NCI-H2107 treated with DMSO at 0.1 percent for 48 hours (cell line): ENCODE data around the gene TBX5.

Experiments used
- DNase-seq: peaks from one replicate; lab custom pipeline; 2025; ENCODE audit not compliant: unreplicated experiment; lab: John Stamatoyannopoulos, UW

The TBX5 gene

DNA sequence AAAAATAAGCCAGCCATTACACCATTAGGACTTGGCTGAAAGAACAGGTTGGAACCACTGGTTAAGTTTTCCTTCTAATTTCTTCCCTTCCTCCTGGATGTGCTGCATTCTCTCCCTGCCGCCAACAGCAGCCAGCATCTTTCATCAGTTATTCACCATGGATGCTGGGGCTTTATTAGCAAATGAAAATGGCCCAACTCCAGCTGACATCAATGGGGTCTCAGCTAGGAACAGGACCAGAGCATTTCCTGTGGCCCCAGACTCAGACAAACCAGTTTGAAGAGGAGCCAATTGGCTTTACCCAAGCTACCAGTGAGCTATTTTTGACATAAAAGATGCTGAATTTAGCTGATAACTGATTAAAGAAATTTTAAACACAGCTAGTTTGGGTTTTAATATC lies 26.0 kb upstream of the TBX5 start:
- DNase-seq: no peak

GRCh38 chr12:114430306-114430705 lies 24.4 kb upstream of the TBX5 start:
- DNase-seq: no peak

DNA sequence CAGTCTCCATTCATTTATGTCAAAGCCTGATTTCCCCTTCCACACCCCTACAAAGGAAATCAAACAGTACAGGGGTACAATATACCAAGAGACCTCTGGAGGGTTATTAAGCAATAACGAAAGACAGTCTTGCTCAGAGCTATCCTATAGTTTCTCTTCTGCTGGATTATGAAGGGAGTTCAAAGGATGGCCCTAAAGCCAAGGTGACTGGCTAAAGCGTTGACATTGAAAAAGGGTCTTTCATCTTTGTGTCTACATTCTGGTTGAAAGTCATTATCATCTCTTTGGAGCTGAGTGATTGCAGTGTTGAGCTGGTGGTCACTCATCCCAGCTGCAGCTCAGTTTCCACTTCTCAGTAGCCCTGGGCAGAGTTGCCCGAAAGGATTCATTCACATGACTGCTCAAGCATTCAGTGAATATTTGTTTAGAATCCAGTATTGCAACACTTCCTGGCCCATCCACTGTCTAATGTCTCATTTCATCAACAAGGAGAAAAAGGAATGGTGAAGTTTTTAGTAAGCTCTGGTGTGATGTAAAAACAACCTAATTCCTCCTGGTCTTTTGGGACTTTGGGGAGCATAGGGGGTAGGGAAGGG lies 19.2 kb upstream of the TBX5 start:
- DNase-seq: no peak

- DNase-seq: no peak
Observed at GRCh38 chr12:114420944-114421335, 15.0 kb upstream of the TBX5 start.

GRCh38 chr12:114420182-114420943 lies 14.4 kb upstream of the TBX5 start:
- no peak for DNase-seq

DNA sequence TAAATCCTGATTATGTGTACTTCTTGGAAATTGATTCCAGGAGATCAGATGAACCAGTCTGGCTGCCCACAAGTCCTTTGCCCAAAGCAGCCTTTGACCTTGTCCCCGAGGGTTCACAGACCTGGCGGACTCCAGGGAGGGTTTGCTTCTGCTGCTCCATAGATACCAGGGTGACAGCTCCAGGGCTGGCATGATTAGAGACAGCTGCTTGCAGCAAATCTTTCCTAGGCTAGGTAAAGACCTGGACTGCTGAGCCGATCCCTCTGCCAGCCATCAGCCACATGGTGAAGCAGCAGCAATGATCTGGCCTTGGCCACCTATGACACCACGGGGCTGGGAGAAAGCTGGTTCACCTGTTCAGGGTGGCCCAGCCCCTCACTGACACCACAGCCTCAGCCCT lies 10.1 kb upstream of the TBX5 start:
- no peak for DNase-seq

DNA sequence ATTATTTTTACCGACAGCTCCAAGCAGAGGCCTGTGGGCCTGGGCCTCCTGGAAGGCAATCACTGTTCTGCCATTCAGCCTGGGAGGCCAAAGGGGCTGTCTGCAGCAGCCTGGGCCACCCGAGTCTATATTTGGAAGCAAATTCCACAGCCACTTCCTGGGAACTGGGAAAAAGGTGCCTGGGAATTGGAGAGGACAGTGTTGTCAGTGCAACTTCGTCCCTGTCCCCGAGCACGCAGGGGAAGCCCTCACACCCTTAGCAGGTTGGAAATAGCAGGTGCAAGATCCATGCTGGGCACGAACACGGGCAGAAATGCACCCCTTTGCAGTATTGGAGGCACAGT lies 9.6 kb upstream of the TBX5 start:
- DNase-seq: no peak

DNA sequence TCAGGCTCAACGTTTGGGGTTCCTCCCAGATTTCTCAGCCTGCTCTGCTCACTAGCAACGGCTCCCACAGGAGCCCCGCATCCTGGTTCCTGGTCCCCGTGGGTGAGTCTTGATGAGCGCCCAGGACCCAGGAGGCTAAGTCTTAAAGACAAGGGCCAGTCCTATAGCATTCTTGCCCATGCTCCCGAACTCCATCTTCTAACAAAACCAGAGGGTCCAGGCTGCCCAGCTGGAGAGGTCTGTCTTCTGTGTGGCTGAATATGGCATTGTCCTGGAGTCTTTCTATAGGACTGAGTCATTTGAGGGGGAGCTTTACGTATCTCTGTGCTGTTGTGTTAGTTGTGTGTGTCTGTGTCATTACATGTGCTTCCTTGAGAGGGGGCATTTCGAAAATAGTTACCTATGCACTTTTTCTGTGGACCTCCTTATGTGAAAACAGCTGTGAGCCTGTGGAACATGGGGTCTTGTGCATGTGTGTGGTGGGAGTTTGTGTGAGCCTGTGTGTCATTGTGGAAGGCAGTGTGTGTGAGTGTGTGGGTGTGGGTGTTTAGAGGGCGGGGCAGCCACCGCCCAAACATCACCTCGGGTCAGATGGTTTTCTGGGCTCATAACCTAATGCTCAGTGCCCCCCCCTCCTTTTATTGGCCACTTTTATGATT lies 9.1 kb upstream of the TBX5 start:
- DNase-seq: no peak

DNA sequence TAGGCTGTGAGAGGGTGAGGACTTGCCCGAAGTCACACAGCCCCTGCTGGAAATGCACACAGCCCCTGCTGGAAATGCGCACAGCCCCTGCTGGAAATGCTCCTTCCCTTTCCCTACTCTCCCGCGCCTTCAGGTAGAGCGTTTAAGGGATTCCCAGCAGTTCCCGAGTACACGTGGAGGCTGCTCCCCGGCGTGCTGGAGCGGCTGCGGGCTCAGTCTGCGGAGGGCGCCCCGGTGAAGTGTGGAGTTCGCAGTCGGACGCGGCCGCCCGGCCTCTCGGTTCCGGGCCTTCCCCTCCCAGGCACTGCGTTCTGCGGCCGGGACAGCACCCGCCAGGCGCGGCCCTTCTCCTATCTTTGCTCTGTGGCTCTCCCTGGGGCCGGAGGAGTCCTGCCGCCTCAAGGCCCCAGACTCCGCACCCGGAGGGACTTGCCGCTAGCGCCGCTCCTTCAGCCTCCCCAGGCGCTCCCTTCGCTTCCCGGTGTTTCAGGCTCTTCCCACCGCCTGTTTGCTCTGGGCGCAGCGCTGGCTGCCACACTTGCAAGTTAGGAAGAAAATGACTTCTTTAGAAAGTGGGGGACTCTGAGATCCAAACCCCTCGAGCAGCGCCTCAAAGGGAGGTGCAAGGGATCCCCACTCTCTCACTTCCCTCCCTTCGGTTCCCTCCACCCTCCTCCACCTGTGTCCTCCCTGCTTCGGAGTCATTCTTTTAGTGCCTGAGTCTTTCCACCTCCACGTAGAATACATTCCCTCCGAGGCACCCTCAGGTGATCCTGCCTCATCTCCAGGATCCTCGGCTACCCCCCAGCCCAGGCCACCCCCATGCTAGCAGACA lies 8.3 kb upstream of the TBX5 start:
- DNase-seq: no peak

- no peak for DNase-seq
Observed at GRCh38 chr12:114412825-114413749, 7.1 kb upstream of the TBX5 start.

DNA sequence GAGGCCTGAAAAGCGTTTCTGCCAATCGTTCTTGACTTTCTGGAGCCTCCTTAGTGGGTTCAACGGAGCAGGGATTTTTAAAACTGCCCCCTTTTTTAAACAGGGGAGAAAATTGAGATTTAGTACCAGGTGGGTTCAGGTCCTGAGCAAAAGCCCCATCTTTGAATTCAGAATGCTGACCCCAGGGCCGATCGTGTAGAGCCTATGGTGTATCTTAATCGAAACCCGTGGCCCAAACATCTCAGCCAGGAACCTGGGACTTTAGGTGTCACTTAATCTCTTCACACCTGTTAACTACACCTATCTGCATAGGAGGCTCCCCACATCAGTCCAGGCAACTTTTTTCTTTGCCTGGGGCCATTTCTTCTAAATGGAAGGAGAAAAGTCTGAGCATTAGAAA lies 6.4 kb upstream of the TBX5 start:
- no peak for DNase-seq

DNA sequence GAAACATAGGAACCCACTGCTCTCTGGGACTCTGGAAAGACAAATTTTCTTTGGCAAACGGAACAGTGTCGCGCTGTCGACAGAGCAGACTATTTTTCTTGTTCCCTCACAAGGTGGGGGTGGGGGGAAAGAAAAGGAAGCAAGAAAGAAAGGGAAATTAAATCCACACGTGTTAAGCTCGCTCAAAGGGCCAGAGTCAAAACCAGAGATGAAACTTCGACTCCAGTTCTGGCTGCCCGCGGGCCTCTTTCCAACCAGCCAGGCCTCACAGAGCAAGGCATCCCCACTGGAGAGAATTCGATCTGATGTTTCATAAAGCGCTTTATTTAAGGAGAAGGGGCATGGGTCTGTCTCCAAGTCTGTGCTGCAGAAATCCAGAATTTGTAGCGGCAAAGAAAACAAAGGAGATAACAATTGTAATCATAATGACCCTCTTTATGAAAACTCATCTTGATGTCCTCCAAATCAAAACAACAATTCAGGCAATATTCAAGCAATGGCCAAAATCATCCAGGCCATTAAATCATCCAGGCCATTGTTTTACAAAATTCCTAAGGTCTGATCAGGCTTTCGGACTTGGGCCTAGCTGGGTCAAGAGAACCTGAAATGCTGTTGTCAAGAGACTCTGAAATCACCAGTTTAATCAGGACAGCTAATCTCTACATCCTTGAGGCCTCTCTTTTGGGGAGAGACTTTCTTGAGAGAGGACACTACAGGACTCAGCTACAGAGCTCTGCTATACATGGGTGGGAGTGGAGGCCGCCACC lies 5.3 kb upstream of the TBX5 start:
- no peak for DNase-seq

DNA sequence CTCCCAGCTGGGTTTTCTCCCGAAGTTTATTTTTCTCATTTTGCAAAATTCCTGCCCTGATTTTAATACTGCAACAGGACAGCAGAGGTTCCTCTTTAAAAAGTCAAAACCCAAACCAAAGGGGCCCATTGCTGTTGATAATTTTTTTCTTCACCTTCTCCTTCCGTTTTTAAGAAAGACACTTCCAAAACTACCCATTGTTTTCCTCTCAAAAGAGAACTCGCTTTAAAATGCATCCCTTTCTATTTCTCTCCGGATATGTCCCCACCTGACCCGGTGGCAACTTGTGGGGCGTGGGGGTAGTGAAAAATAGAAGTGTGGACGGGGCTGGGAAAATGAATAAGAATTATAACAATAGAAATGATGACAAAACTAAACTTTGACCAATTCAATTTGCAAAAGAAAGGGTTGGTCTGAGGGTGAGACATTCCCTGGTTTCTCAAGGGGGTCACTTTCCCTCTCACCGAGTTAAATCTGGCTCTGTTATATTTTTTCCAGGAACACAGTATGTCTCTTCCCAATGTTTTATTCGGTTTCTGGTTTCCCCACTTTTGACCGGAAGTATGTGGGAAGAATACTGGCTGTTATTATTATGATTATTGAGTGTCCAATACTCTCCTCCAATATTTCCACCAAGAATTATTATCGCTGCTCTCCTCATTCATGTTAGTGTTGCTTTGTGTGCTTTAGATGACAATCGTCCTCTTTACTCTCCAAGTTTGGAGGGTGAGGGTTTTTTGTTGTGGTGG lies 4.1 kb upstream of the TBX5 start:
- no peak for DNase-seq

DNA sequence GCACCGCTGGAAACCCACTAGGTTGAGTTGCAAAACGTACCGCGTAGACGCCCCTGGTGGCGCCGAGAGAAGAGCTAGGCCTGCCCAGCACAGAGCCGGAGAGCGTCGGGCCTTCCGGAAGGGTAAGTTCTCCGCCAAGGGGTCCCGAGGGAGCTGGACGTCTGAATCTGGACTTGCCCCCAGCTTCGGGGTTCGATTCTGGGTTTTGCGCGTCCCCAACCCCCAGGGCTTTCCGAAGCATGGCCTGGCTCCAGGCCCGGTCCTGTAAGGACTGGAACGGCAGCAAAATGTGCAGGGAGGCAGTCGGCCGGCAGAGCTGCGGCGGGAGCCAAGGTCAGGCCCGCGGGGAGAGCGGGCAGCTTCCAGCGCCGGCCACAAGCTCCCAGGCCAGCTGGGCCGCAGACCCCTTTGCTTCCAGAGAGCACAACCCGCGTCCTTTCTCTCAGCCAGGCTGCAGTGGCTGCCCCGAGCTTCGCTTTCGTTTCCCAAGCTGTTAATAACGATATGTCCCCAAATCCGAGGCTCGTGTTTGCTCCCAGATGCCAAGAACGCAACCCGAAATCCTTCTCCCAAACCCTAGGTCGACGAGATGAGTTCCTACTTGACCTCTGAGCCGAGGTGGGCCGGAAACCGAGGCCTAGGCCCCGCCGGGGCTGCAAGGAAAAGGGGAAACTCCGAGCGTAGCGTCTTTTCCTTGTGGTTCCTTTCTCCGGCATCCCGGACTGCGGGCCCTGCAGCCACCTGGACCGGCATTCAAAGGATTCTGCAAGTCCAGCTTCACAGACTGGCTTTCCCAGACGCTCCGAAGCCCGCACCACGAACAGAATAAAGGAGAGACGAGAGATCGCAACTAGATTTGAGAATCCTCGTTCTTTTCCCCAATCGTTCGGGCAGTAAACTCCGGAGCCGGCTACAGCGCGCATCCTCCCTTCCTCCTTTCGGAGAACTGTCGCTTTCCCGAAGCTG lies 3.2 kb upstream of the TBX5 start:
- DNase-seq: no peak

DNA sequence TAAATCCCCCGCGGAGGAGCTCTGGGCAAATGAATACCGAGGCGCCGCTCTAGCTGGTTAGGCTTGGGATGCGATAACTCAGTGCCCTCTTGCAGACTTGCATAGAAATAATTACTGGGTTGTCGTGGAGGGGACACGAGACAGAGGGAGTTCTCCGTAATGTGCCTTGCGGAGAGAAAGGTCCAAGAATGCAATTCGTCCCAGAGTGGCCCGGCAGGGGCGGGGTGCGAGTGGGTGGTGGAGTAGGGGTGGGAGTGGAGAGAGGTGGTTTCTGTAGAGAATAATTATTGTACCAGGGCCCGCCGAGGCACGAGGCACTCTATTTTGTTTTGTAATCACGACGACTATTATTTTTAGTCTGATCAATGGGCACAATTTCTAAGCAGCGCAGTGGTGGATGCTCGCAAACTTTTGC lies 2.5 kb upstream of the TBX5 start:
- no peak for DNase-seq

DNA sequence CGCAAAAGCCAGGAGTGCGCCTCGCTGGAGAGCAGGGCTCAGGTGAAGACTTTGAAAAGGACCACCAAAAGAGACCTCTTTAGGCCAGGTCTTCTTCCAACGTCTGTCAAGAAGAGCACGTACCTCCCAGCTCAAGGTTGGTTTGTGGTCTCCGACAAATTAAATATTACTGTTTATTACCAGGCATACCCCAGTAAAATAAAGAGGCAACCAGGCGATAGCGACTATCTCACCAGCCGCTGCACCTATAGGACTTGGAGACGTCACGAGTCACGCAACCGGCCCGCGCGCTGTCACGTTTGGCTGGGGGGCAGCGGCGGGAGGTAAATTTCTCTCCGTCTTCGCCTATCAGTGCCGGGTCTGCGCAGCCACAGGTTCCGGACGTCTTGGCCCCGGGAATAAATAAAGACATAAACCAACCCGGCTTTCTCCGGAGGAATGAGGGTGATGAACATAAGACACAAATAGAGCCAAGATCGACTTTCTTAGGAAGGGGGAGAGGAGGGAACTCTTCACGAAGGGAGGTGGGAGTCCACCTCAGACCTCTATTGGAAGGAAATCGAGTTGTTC lies 2.0 kb upstream of the TBX5 start:
- DNase-seq: no peak

DNA sequence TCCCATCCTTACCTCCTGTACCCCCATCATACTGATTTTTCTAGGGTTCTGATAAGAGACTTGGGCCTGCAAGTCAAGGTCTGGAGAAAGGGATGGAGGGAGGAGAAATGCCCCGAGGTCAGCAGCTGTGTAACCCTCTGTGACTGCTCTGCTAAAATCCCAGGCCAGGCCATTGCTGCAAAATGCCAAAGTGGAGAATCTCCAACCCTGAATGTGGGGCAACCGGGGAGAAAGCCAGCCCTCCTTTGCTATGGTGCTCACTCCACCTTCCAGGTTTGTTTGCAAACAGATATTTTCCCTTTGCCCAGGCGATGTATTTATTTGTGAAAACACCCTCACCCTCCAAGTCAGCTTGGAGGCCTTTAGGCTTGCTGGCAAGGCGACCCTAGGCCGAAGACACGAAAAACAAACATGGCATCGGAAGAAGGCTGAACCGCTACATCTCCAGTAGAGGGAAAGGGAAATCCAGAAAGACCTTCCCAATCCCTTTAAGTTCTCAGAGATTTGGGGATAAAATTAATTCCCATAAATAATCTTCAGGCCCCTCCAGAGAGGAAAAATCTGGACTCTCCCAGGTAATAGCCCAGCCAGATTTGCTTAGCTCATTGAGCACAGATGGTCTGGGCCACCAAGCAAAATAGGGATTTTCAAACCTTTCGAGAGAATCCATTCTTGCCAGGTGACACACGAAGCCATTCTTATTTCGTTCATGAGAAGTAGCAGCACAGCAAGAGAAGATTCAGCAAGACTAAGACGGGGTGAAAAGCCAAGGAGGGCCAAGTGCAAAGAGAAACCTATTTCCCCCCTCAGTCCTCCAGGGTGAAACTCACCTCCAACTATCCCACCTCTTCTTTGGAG lies 1.3 kb upstream of the TBX5 start:
- DNase-seq: no peak
